Activated CD4-positive, alpha-beta T cell treated with anti-CD3 and anti-CD28 coated beads, Interleukin-2, amount 50 U/mL, for 16 hours (primary cell): Measurements from ENCODE around the gene TMSB4X.
"Not testable (repeated sequence)": the region's sequence is repeated elsewhere in the genome, so short reads cannot be mapped to it uniquely, and the experiment has no call there.

Experiments used
- DNase-seq: peaks from one replicate; pipeline ENCODE4 v3.0.0-alpha.2; 2020

The TMSB4X gene

GRCh38 chrX:12997906-12998687 is 23.2 kb downstream of the TMSB4X start:
- peak; percentile 43 for DNase-seq

GRCh38 chrX:12999422-12999821 is 24.5 kb downstream of the TMSB4X start:
- peak; percentile 90 for DNase-seq

GRCh38 chrX:13000301-13000811 is 25.4 kb downstream of the TMSB4X start:
- peak; percentile 76 for DNase-seq

- no peak for DNase-seq
These were observed 26.2 kb downstream of the TMSB4X start for GRCh38 chrX:13001097-13001496.

GRCh38 chrX:13001961-13002671 is 27.2 kb downstream of the TMSB4X start:
- DNase-seq = peak; percentile 59

GRCh38 chrX:13005661-13006473 is 31.0 kb downstream of the TMSB4X start:
- peak; percentile 60 for DNase-seq

- no peak for DNase-seq
These were observed 32.7 kb downstream of the TMSB4X start for GRCh38 chrX:13007519-13008188.

- no peak for DNase-seq
These were observed 33.3 kb downstream of the TMSB4X start for GRCh38 chrX:13008189-13008533.

- no peak for DNase-seq
These were observed 33.9 kb downstream of the TMSB4X start for GRCh38 chrX:13008851-13009250.

- DNase-seq = no peak
These were observed 34.4 kb downstream of the TMSB4X start for GRCh38 chrX:13009273-13009672.

- DNase-seq = no peak
These were observed 34.9 kb downstream of the TMSB4X start for GRCh38 chrX:13009844-13010243.

- DNase-seq = no peak
These were observed 35.6 kb downstream of the TMSB4X start for GRCh38 chrX:13010546-13010945.

- peak; percentile 82 for DNase-seq
These were observed 38.6 kb downstream of the TMSB4X start for GRCh38 chrX:13013363-13014110.

- DNase-seq = no peak
These were observed 39.5 kb downstream of the TMSB4X start for GRCh38 chrX:13014111-13015096.

- no peak for DNase-seq
These were observed 40.8 kb downstream of the TMSB4X start for GRCh38 chrX:13015536-13016236.

GRCh38 chrX:13016731-13017130 is 41.8 kb downstream of the TMSB4X start:
- not testable (repeated sequence) for DNase-seq

GRCh38 chrX:13022926-13023325 is 48.0 kb downstream of the TMSB4X start:
- no peak for DNase-seq

- DNase-seq = no peak
These were observed 48.7 kb downstream of the TMSB4X start for GRCh38 chrX:13023567-13023966.

GRCh38 chrX:13023979-13024378 is 49.1 kb downstream of the TMSB4X start:
- no peak for DNase-seq

- no peak for DNase-seq
These were observed 50.1 kb downstream of the TMSB4X start for GRCh38 chrX:13024986-13025385.
